DND-41 (cell line): ENCODE data around the gene GRK3.

Experiments used
- ATAC-seq: fragments of 200-7000 bp; cut with Tn5 transposase; 3 replicates; pipeline ENCODE4 v1.9.1; 2021; ENCODE audit warnings: low read depth; ENCODE audit not compliant: insufficient read depth
- DNase-seq: peaks from one replicate; pipeline ENCODE4 v3.0.0-alpha.2; 2020
- H2AFZ ChIP-seq: 2 replicates; pipeline ENCODE4 v1.6.0; 2012; ENCODE audit warnings: low read depth, low read length
- H3K27ac ChIP-seq: 2 replicates; pipeline ENCODE4 v1.5.1; 2012; ENCODE audit warnings: low read length, inconsistent platforms
- H3K27me3 ChIP-seq: fragments of 200-600 bp; sonication (generic); 2 replicates; pipeline ENCODE4 v1.6.0; 2012; ENCODE audit warnings: low read length, mild to moderate bottlenecking, inconsistent platforms; ENCODE audit not compliant: insufficient read depth, poor library complexity
- H3K36me3 ChIP-seq: 2 replicates; pipeline ENCODE4 v1.5.1; 2012; ENCODE audit warnings: low read length, inconsistent platforms; ENCODE audit not compliant: insufficient read depth
- H3K4me1 ChIP-seq: 2 replicates; pipeline ENCODE4 v1.5.1; 2012; ENCODE audit warnings: mild to moderate bottlenecking, low read length; ENCODE audit not compliant: insufficient read depth
- H3K4me2 ChIP-seq: 2 replicates; pipeline ENCODE4 v1.6.0; 2012; ENCODE audit warnings: mild to moderate bottlenecking, moderate library complexity, low read length, inconsistent platforms; ENCODE audit not compliant: insufficient read depth
- H3K4me3 ChIP-seq, 2 experiments: fragments of 200-600 bp in 1 of 2; shearing (Covaris generic) in 1 of 2; 2 replicates each; pipeline ENCODE4 v1.5.1; 2012 to 2016; ENCODE audit warnings: inconsistent platforms in 2 of 2, low read length in 2 of 2, mild to moderate bottlenecking in 2 of 2, low read depth in 1 of 2, moderate library complexity in 1 of 2
- H3K79me2 ChIP-seq: 2 replicates; pipeline ENCODE4 v1.6.0; 2012; ENCODE audit warnings: low read length, inconsistent platforms; ENCODE audit not compliant: insufficient read depth
- H3K9ac ChIP-seq: 2 replicates; pipeline ENCODE4 v1.6.0; 2012; ENCODE audit warnings: low read depth, mild to moderate bottlenecking, inconsistent platforms, low read length, moderate library complexity
- H3K9me3 ChIP-seq: 2 replicates; pipeline ENCODE4 v1.5.1; 2012; ENCODE audit warnings: low read length, moderate library complexity, mild to moderate bottlenecking, inconsistent platforms; ENCODE audit not compliant: insufficient read depth, severe bottlenecking
- H4K20me1 ChIP-seq: 2 replicates; pipeline ENCODE4 v1.6.0; 2012; ENCODE audit warnings: low read length; ENCODE audit not compliant: insufficient read depth
- CTCF ChIP-seq: IDR thresholded peaks from 2 replicates; pipeline ENCODE4 v1.5.1; 2012; ENCODE audit warnings: borderline replicate concordance, low read length, moderate library complexity, mild to moderate bottlenecking; ENCODE audit not compliant: poor library complexity, severe bottlenecking; ENCODE audit errors: extremely low read depth
- EZH2 ChIP-seq: IDR thresholded peaks from 3 replicates; pipeline ENCODE4 v1.6.1; 2012; ENCODE audit warnings: borderline replicate concordance, low read depth, mild to moderate bottlenecking, moderate library complexity, low read length, inconsistent platforms; ENCODE audit not compliant: severe bottlenecking

GRK3 gene

GRCh38 chr22:25659413-25659812, 94.9 kb downstream of the GRK3 start:
- Histone ChIP-seq H3K36me3 (no peaks in the 10 kb centered on the region), H3K79me2 (no peaks in the 10 kb centered on the region)

GRCh38 chr22:25660336-25660735, 95.9 kb downstream of the GRK3 start:
- H3K9me3 ChIP-seq: no peaks in the 10 kb centered on the region
- H3K27ac ChIP-seq: no peak overlapping the region
- TF ChIP-seq CTCF (no peak), EZH2 (no peak)
- H3K79me2 ChIP-seq: no peaks in the 10 kb centered on the region
- ATAC-seq (no peak), DNase-seq (no peak)
- no peak overlapping the region for H2AFZ ChIP-seq
- H4K20me1 ChIP-seq: no peaks in the 10 kb centered on the region
- H3K4me3 ChIP-seq: no peak overlapping the region
- no peaks in the 10 kb centered on the region for H3K36me3 ChIP-seq
- no peaks in the 10 kb centered on the region for H3K27me3 ChIP-seq
- no peaks in the 10 kb centered on the region for H3K4me1 ChIP-seq
- H3K4me2 ChIP-seq: no peak overlapping the region
- no peak overlapping the region for H3K9ac ChIP-seq

More at GRCh38 chr22:25659413-25659812, 94.9 kb downstream of the GRK3 start:
- Histone ChIP-seq H3K27me3 (no peaks in the 10 kb centered on the region), H3K4me1 (no peaks in the 10 kb centered on the region), H2AFZ (no peak overlapping the region), H3K27ac (no peak overlapping the region), H3K9ac (no peak overlapping the region), H4K20me1 (no peaks in the 10 kb centered on the region), H3K4me2 (no peak overlapping the region), H3K4me3 (no peak overlapping the region), H3K9me3 (no peaks in the 10 kb centered on the region)
- no peak for ATAC-seq
- no peak for DNase-seq
- TF ChIP-seq CTCF: no peak
- TF ChIP-seq EZH2: no peak

- TF ChIP-seq EZH2: no peak
- no peak for TF ChIP-seq CTCF
- H3K79me2 ChIP-seq: no peaks in the 10 kb centered on the region
- no peaks in the 10 kb centered on the region for H3K27me3 ChIP-seq
- no peaks in the 10 kb centered on the region for H3K9me3 ChIP-seq
- H3K4me1 ChIP-seq: no peaks in the 10 kb centered on the region
- H3K4me3 ChIP-seq: no peak overlapping the region
- no peak overlapping the region for H3K27ac ChIP-seq
- no peak overlapping the region for H2AFZ ChIP-seq
- no peaks in the 10 kb centered on the region for H3K36me3 ChIP-seq
- H4K20me1 ChIP-seq: no peaks in the 10 kb centered on the region
- no peak overlapping the region for H3K4me2 ChIP-seq
- no peak overlapping the region for H3K9ac ChIP-seq
- no peak for DNase-seq
- no peak for ATAC-seq
These were observed 96.6 kb downstream of the GRK3 start for GRCh38 chr22:25661073-25661472.

- DNase-seq (no peak), ATAC-seq (no peak)
- Histone ChIP-seq H3K4me1 (peaks cover 9% of the 10 kb centered on the region), H3K9ac (no peak overlapping the region), H3K9me3 (no peaks in the 10 kb centered on the region), H2AFZ (no peak overlapping the region), H3K27ac (no peak overlapping the region), H3K79me2 (no peaks in the 10 kb centered on the region), H3K4me2 (no peak overlapping the region), H4K20me1 (no peaks in the 10 kb centered on the region), H3K4me3 (no peak overlapping the region), H3K36me3 (no peaks in the 10 kb centered on the region), H3K27me3 (no peaks in the 10 kb centered on the region)
- TF ChIP-seq EZH2: no peak
These were observed 99.2 kb downstream of the GRK3 start for GRCh38 chr22:25663654-25664053.
